ENCODE results near the gene SMIM41.

- TF ChIP-seq EZH2 (IDR thresholded peaks at IDR 0.05; ENCODE audit: insufficient read depth, poor library complexity, severe bottlenecking) (no peak), EZH2phosphoT487 (IDR thresholded peaks at IDR 0.05; ENCODE audit: insufficient read depth, low read depth) (no peak)
Observed at GRCh38 chr12:52053536-52054209, 25.8 kb upstream of the SMIM41 start.
